GM10266 (cell line): Measurements from ENCODE around the gene STAC3.

Source experiments
- DNase-seq: peaks from one replicate; pipeline ENCODE4 v3.0.0; 2012; ENCODE audit errors: extremely low spot score
- TF ChIP-seq, protein P1 (sequence below): IDR thresholded peaks from 2 replicates; pipeline ENCODE4 v1.5.1; 2012; ENCODE audit warnings: mild to moderate bottlenecking, low read depth; ENCODE audit not compliant: control insufficient read depth, insufficient read depth; ENCODE audit errors: missing control alignments

Gene STAC3

GRCh38 chr12:57237596-57237931 lies 13.4 kb downstream of the STAC3 start:
- TF ChIP-seq, protein P1, sequence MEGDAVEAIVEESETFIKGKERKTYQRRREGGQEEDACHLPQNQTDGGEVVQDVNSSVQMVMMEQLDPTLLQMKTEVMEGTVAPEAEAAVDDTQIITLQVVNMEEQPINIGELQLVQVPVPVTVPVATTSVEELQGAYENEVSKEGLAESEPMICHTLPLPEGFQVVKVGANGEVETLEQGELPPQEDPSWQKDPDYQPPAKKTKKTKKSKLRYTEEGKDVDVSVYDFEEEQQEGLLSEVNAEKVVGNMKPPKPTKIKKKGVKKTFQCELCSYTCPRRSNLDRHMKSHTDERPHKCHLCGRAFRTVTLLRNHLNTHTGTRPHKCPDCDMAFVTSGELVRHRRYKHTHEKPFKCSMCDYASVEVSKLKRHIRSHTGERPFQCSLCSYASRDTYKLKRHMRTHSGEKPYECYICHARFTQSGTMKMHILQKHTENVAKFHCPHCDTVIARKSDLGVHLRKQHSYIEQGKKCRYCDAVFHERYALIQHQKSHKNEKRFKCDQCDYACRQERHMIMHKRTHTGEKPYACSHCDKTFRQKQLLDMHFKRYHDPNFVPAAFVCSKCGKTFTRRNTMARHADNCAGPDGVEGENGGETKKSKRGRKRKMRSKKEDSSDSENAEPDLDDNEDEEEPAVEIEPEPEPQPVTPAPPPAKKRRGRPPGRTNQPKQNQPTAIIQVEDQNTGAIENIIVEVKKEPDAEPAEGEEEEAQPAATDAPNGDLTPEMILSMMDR = no peak
- DNase-seq = no peak

GRCh38 chr12:57236925-57237595 lies 13.9 kb downstream of the STAC3 start:
- DNase-seq = peak; percentile 13
- TF ChIP-seq, protein P1 = no peak

DNA sequence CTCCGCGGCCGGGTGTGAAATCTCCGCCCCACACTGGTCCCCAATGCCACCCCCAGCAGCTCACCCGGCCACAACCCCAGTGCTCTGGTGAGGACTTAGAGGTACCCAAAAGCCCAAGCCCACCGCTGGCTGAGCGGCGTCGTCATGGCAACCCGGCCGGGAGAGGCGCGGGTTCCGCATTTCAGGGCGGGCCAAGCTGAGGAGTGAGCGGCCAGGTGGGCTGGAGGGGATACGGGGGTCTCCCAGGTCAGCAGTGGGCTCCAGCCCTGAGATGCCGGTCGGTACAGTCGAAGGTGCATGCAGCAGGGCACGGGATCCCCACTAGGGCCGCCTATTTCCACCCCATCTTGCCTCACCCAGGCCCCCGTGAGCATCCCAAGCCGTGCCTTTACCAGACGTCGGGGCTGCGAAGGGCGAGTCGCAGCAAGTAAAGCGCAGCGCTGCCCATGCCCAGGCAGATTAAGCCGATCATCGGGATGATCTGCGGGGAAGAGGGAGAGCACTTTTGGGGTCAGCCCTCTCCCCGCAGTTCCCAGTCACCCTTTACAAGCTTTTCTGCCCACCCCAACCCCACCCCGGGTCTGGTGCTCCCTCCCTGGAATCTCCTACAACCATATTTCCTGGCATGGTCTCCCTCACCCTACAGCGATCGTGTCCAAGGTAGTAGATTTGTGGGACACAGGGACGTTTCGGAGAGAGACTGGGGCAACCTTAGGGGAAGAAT lies 14.6 kb downstream of the STAC3 start:
- TF ChIP-seq, protein P1 = no peak
- no peak for DNase-seq

GRCh38 chr12:57235728-57236131 lies 15.3 kb downstream of the STAC3 start:
- TF ChIP-seq, protein P1 = no peak
- DNase-seq = no peak

- TF ChIP-seq, protein P1 = no peak
- DNase-seq = no peak
Observed at GRCh38 chr12:57235017-57235727, 15.8 kb downstream of the STAC3 start.

DNA sequence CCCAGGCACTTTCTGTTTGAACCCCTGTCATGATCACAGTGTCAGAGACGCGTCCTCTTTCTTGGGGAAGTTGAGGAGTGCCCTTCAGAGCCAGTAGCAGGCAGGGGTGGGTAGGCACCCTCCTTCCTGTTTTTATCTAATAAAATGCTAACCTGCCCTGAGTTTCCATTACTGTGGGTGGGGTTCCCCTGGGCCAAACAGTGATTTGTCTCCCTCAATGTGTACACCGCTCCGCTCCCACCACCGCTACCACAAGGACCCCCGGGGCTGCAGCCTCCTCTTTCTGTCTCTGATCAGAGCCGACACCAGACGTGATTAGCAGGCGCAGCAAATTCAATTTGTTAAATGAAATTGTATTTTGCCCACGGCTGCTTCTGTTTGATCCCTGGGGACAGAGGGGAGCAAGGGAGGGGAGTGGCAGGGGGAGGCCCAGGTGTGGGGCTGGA lies 16.4 kb downstream of the STAC3 start:
- DNase-seq = no peak
- TF ChIP-seq, protein P1 = no peak

DNA sequence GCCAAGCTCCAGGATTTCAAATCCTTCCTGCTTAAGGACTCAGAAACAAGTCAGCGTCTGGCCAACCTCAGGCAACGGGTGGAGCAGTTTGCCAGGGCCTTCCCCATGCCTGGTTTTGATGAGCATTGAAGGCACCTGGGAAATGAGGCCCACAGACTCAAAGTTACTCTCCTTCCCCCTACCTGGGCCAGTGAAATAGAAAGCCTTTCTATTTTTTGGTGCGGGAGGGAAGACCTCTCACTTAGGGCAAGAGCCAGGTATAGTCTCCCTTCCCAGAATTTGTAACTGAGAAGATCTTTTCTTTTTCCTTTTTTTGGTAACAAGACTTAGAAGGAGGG lies 16.8 kb downstream of the STAC3 start:
- TF ChIP-seq, protein P1 = no peak
- no peak for DNase-seq
